HPDE6-E6E7 (cell line): ENCODE measurements around the gene NKAIN2.
A peak's percentile ranks its signal among the peaks of the same experiment; 100 is the strongest.
"Not testable (repeated sequence)": the region's sequence is repeated elsewhere in the genome, so short reads cannot be mapped to it uniquely, and the experiment has no call there.

Source experiments
- DNase-seq: peaks from one replicate; pipeline ENCODE4 v3.0.0; 2011; ENCODE audit warnings: missing footprints; ENCODE audit errors: extremely low spot score

Gene NKAIN2

GRCh38 chr6:124090491-124090890, 286.8 kb downstream of the NKAIN2 start:
- no peak for DNase-seq

- DNase-seq, result no peak
These were observed 295.9 kb downstream of the NKAIN2 start for GRCh38 chr6:124099520-124099919.

- DNase-seq, result no peak
These were observed 306.8 kb downstream of the NKAIN2 start for GRCh38 chr6:124110514-124110913.

- DNase-seq, result no peak
These were observed 315.9 kb downstream of the NKAIN2 start for GRCh38 chr6:124119596-124119995.

DNA sequence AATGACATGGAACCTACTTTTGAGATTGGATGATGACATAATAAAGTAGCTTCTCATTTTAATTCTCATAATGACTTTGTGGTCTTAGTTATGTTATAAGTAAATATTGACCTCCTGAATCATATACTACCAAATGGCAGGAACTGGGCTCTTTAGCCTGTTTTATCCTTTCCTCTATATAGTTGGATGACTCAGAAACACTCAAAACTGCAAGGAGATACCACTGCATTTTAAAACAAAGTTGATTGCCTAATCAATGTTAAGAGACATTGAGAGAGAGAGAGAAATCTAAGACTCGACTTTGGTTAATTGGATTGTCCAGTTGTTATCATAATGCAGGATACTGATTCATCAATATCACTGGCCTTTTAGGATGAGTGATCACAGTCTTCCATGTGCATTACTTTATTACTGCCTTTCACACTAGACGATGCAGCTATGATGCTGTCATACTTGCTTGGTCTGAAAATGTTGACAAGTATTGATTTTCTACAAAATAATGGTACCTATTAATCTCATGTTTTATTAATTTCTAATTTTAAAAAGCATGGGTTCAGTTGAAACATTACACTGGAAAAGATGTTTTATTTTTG, 320.0 kb downstream of the NKAIN2 start:
- no peak for DNase-seq

GRCh38 chr6:124131259-124131658, 327.6 kb downstream of the NKAIN2 start:
- DNase-seq, result no peak

GRCh38 chr6:124131779-124132178, 328.1 kb downstream of the NKAIN2 start:
- no peak for DNase-seq

DNA sequence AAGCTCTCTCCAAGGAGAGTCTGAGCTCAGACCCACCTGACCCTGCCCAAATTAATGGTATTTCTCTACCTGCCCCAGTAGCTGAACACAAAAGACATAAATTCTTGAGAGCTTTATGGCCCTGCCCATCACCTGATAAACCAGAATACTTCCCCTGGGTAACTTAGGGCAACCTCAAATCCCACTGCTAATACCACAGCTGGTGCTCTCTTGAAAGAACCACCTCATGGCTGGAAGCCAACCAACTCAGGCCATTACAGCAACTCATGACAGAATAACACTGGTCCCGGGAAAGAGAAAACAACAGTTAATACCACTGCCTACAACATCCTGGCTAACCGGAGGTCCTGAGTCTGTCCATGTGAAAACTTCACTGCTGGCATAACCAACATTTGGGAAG, 328.6 kb downstream of the NKAIN2 start:
- DNase-seq, result no peak

GRCh38 chr6:124142852-124143251, 339.2 kb downstream of the NKAIN2 start:
- no peak for DNase-seq

GRCh38 chr6:124143435-124143834, 339.8 kb downstream of the NKAIN2 start:
- no peak for DNase-seq

DNA sequence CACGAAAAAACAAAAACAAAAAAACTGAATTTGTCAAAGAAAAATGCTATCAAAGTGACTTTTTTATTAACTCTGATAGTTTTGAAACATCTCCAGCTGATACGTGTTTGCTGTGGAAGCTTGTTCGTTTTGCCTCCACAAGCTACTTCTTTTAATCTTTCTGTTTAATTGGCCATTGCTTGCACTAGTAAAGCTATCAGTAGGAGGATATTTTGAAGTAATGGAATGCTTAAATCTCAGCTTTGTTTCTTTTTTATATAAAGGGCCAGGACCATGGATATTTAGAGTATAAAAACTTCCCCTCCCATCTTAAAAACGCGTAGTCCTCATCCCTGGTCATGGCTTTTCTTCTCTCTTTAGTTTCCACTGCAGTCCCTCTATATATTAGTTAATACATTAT, 344.0 kb downstream of the NKAIN2 start:
- no peak for DNase-seq

DNA sequence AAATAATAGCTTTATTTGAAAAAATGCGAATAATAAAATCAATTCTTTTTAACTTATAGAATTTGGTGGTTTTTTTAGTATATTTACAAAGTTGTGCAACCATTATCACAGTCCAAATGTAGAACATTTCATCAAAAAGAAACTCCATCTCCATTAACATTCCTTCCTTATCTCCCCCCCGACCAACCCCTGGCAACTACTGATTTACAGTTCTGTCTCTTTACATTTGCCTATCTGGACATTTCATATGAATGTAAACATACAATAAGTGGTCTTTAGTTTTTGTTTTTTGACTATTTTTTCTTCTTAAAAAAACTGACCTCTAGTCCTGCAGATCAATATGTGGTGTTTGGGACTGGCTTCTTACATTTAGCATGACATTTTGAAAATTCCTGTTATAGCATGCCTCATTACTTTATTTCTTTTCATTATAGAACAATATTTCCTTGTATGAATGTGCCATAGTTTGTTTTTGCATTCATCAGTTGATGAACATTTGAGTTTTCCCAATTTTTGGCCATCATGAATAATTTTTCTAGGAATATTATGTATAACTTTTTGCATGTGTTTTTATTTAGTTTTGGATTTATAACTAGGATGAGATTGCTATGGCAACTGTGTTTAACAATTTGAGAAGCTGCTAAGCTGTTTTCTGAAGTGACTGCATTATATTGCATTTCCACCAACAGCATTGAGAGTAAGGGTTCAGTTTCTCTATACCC, 344.7 kb downstream of the NKAIN2 start:
- DNase-seq, result no peak

- no peak for DNase-seq
These were observed 346.0 kb downstream of the NKAIN2 start for GRCh38 chr6:124149646-124150045.

DNA sequence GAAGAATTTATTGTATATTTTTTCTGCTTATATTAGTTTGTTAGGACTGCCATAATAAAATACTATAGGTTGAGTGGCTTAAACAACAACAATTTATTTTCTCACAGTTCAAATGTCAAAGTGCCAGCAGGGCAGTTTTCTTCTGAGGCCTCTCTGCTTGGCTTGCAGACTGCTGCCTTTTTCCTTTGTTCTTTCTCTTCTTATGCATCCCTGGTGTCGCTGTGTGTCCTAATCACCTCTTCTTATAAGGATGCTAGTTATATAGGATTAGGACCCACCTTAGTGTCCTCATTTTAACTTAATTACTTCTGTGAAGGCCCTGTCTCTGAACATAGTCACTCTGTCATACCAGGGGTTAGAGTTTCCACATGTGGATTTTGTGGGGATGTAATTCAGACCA, 354.4 kb downstream of the NKAIN2 start:
- DNase-seq, result no peak

- DNase-seq, result no peak
These were observed 360.0 kb downstream of the NKAIN2 start for GRCh38 chr6:124163676-124164075.

GRCh38 chr6:124164343-124164742, 360.7 kb downstream of the NKAIN2 start:
- DNase-seq, result no peak

DNA sequence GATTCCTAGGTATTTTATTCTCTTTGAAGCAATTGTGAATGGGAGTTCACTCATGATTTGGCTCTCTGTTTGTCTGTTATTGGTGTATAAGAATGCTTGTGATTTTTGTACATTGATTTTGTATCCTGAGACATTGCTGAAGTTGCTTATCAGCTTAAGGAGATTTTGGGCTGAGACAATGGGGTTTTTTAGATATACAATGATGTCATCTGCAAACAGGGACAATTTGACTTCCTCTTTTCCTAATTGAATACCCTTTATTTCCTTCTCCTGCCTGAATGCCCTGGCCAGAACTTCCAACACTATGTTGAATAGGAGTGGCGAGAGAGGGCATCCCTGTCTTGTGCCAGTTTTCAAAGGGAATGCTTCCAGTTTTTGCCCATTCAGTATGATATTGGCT, 363.6 kb downstream of the NKAIN2 start:
- DNase-seq, result not testable (repeated sequence)

DNA sequence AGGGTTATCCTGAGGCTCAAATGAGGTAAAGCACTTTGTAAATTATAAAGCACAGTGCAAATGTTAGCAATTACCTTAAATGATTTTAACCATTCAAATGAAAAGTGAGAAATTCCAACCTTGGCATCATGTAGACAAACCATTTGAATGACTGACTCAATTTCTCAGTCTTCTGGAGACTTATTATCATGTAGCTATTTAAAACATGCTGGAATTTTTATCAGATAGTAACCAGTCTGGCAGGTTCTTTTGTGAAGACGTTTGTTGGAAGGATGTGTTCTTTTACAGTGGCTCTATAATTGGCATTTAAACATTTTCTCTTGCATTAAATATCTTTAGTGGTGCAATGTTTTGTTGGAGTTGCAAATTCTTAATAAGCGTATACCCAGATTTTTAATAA, 386.6 kb downstream of the NKAIN2 start:
- DNase-seq, result no peak

GRCh38 chr6:124193132-124193531, 389.5 kb downstream of the NKAIN2 start:
- no peak for DNase-seq

DNA sequence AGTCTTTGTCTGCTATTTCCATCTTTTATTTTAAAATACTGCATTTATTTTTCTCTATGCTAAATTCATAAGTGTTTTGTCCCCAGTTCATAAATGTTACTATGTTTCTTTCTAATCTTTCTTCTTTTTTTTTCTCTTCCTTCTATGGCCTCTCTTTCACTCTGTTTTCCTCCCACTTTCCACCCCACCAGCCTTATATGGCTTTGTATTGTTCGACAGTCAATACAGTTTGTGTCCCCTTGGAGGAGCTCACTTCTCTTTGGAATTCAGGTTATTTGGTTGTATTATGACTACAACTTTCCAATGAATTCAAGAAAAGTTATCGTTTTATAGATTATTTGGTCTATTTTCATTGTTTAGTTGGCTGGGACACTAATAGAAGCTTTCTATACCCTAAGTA, 393.5 kb downstream of the NKAIN2 start:
- no peak for DNase-seq

DNA sequence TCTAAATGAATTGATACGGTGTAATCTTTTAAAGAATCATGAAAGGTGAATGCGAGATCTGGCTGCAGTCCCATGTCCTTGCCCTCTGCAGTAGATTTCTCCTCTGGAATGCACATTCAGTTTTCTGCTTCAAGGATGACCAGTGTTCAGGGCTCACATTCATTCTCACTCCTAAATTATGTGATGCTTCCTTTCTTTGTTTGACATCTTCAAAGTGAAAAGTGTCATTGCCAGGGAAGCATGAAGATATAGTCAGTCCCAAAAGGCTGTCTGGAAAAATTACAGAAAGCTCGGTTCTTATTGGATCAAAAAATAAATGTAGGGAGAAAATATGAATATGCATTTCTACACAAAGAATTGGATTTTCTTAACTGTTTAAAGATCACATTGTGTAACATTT, 395.6 kb downstream of the NKAIN2 start:
- no peak for DNase-seq

- DNase-seq, result no peak
These were observed 397.0 kb downstream of the NKAIN2 start for GRCh38 chr6:124200661-124201060.

- DNase-seq, result peak; percentile 28
These were observed 399.6 kb downstream of the NKAIN2 start for GRCh38 chr6:124203101-124203811.
